GM19328 (cell line): ENCODE data around the gene GALNT13.

Source experiments
- ATAC-seq: cut with Tn5 transposase; IDR thresholded peaks from one replicate; pipeline ENCODE4 v1.9.1; 2021; ENCODE audit warnings: mild to moderate bottlenecking, moderate library complexity; ENCODE audit not compliant: unreplicated experiment

The GALNT13 gene

DNA sequence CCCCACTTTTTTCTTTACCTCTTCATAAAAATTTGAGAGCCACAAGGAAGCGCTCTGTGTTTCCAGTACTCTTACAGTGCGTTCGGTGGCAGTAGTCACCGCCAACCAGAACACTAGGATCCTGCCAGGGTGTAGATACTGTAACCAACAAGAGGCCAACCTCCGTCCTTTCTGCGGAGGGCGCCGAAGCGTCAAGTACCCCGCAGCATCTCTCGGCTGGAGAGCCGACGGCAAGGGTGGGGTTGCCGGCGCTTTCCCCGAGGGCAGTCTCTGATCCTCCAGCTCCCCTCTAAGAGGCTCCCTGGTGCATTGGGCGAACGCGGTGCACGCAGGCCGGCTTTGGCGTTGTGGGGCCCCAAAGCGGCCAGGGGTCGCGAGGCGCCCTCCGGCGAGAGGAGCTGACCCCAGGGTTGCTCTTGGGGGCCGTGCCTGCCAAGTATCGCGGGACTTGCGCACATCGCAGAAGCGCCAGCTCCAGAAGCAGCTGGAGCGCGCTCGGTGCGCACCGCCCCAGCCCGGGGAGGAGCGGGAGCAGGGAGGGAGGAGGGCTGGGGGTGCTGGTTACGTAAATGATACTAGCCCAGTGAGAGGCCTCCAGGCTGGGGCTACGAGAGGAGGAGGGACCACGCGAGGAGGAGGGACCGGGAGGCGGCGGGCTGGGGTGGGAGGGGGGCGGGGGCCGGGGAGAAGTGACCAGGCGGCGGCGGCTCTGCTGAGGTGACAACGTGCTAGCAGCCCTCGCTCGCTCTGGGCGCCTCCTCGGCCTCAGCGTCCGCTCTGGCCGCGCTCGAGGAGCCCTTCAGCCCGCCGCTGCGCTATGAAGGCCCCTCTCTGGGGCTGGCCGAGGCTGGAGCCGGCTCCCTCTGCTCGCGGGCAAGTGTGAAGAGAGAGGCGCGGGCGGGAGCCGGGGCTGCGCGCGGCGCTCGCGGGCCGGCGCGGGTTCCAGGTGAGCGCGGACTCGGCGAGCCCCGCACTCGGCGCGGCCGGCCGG is at the start of gene GALNT13:
TSS of gene GALNT13 (plus strand) at position 692 of the 991 bp plus-strand sequence.
- ATAC-seq, result no peak

DNA sequence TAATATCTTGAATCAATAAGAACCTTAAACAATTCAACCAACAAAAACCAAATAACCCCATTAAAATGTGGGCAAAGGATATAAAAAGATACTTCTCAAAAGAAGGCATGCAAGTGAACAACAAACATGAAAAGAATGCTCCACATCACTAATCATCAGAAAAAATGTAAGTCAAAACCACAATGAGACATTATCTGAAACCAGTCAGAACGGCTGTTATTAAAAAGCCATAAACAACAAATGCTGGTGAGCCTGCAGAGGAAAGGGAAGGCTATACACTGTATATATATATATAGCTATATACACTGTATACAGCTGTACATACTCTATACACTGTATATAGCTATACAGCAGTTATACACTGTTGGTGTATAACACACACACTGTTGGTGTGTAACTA is 47.8 kb upstream of the GALNT13 start:
- no peak for ATAC-seq

- ATAC-seq, result no peak
Observed at GRCh38 chr2:153828335-153828734, 43.4 kb upstream of the GALNT13 start.

DNA sequence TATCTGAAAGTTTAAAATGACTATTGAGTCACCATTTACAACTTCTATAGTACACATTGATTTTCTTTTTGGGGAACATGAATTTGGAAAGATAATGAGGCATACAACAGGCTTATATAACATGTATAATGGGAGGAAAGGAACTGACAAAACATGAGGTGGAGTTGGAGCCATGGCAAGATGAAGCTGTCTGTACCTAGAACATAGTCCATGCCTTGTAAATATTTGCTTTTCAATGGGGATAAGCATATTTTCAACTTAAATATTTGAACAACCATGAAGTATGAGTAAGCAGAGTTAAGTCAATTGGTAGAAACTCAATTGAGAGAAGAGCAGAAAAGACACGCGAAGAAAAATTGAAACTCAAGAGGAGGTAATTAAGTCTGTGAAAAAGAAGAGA is 37.1 kb upstream of the GALNT13 start:
- no peak for ATAC-seq

DNA sequence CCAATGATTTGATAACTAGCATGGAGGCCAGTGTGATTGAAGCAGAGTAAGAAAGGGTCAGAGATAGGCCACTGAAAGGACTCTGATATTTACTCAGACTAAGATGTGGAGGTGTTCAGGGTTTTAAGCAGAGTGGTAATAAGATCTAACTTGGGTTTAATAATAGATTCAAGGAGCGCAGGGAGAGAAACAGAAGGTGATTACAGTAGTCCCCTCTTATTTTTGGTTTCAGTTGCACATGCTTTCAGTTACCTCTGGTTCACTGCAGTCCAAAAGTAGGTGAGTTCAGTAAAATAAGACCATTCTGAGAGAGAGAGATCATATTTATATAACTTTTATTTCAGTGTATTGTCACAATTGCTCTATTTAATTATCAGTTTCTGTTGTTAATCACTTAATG is 13.5 kb upstream of the GALNT13 start:
- no peak for ATAC-seq

DNA sequence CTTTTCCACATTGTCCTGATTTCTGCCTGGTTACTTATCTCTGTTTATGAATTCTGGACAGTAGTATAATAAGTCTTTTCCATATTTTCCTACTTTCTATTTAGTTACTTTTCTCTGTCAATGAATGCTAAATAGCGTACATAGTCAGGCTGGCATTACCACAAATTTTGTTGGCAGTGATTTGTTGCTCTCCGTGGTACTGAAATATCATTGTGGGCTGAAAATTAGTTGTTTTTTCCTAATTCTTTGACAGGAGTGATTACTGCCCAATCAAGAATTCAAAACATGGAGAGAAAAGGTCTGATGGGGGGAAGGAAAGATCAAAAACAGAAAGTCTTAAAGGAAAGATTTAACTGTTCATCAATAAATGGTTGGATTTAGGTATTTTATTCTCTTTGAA is 7.7 kb upstream of the GALNT13 start:
- no peak for ATAC-seq

- ATAC-seq, result no peak
Observed at GRCh38 chr2:153866595-153866994, 5.1 kb upstream of the GALNT13 start.

GRCh38 chr2:153870308-153870707 is 1.4 kb upstream of the GALNT13 start:
- no peak for ATAC-seq

DNA sequence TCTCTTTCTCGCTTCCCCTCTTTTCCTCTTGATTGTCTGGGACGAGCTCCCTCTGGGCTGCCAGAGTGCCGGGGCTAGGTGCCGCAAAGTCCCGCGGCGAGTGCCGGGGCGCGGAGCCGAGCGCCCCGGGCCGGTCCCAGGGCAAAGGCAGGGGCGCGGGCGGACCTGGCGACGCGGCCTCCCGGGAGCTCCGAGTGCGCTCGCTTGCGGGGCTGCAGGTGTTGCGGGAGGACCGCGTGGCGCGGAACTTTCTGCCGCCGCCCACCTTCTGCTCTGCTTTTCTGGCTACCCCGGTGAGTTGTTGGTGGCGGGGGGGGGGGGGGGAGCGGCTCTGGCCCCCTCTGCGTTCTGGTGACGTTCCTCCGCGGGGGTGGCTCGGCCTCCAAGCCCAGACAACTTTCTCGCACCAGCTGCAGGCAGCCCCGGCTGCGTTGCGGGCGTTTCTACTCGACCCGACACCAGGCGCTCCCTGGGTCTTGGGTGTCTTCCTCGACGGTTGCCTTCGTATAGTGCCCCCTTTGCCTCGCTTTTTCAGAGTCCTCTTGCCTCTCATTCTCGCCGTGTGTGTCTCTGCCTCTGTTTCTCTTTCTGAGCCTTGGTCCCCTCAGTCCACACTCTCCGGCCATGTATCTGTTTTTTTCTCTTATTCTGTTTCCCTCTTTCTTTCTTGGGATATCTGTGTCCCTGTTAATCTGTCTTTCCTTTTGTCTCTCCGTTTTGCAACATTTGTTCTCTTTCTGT is 759 bp downstream of the GALNT13 start:
- no peak for ATAC-seq

- no peak for ATAC-seq
Observed at GRCh38 chr2:153873052-153874048, 1.6 kb downstream of the GALNT13 start.

- no peak for ATAC-seq
Observed at GRCh38 chr2:153875801-153876466, 4.2 kb downstream of the GALNT13 start.

DNA sequence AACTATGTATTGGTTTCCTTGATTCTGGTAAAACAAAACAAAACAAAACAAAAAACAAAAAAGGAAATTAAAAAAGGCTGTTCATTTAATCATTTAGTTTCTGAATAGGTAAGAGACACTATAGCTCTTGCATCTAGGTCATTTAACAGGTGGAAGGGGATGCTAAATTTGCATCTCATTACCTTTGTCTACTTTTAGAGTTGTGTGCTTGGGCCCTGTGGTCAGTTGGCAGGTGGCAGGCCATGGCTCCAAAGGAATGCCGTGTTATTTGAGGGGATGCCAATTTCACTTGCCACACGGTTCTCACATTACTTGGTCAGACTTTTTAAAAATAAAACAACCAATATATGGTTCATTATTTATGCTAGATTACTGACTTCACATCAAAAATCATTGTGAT is 9.2 kb downstream of the GALNT13 start:
- no peak for ATAC-seq

DNA sequence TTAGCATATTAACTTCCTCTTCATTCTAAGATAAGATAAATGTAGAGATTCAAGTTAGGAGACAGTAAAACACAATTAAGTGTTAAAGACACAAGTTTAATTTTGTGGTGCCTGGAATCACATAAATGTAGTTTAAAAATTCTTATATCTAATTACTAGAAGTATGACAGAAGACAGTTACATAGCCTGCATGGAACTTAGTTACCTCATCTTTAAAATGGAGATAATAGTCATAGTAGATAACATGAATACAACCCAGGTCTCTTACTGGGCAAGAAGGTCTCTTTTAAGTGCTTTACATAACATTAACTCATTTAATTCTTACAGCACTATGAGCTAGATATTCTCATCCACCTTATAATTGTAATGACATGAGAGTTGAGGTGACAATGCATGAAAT is 15.1 kb downstream of the GALNT13 start:
- ATAC-seq, result no peak

DNA sequence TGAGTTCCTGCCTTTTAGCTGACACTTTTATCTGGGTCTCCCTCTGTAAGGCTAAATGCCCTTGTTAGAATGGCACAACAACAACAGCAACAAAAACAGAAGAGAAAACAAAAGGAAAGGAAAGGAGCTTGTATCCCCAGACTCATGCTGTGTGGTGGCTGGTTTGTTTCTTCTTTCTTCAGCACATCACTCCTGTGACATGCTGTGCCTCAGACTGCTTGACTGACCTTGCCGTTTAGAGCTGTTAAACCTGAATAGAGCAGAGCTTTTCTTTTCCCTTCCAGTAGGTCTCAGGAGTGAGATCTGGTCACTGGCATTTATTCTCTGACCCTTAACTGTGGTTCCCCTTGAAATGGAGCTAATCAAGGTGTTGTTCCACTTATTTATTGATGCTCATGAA is 18.9 kb downstream of the GALNT13 start:
- ATAC-seq, result no peak

DNA sequence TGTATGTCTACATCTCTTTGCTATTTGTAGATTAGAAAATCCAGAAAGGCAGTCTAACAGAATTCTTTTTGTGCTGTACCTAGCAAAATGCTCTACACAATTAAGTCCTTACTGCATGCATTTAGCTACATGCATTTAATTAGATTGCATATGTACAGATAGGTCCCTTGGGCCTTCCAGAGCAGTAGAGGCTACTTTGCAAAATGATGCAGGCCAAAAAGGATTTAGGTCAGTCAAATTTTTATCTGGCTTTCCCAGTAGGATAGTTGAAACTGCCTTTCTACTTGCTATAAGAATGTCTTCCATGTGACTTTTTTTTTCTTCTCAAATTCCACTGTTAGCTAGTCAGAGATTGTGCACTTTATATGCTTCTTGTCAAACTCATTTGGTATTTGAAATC is 19.3 kb downstream of the GALNT13 start:
- ATAC-seq, result no peak

GRCh38 chr2:153912798-153913396 is 41.2 kb downstream of the GALNT13 start:
- ATAC-seq, result no peak

- no peak for ATAC-seq
Observed at GRCh38 chr2:153917570-153917969, 45.8 kb downstream of the GALNT13 start.

- ATAC-seq, result no peak
Observed at GRCh38 chr2:153935511-153935910, 63.8 kb downstream of the GALNT13 start.

- ATAC-seq, result no peak
Observed at GRCh38 chr2:153939124-153939796, 67.5 kb downstream of the GALNT13 start.
